NCI-H524 treated with DMSO at 0.1 percent for 48 hours (cell line): Measurements from ENCODE around the gene PLSCR1.

Experiments used
- DNase-seq: peaks from one replicate; lab custom pipeline; 2025; lab: John Stamatoyannopoulos, UW

Gene PLSCR1

DNA sequence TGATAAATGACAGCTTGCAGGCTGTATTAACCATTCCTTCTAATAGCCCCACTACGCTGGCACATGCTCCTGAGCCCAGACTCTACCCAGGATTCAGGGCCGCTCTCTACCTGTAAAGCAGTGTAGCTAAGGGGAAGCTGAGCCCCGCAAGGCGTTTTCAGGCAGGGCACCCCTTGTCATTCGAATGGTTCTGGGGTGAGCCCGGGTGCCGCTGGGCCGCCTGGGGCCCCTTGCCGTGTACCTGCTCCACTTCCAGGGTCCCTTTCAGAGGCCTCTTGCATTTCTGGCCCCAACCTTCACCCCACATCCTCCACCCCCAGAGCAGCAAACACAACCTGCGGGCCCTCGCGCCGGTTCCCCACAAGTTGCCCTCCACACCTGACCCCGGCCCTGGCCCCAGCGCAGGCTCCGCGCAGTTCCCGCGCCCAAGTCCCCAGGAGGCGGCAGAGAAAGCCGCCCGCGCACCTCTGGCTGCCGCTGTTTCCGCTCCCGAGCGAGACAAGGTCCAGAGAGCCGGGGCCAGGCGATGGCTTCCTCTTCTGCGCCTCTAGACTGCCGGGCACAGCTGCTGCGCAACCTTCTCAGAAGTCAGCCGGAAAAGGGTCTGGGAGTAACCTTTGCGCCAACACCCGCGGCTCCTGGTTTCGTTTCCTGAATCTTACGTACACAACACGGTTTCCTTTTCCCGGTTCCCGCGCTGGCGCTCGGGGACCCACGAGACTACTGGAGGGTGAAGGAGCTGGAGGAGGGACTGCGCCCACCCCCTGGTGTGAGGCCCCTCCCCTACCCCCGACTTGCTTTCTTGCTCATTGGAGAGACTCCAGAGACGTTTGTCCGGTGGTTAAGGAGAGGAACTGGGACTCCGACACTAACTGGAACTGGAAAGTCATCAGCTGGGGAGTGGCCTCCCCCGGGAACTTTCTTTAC, at the start of gene PLSCR1:
Gene PLSCR1 (minus strand): TSS at position 606 of the 927 bp plus-strand sequence. CDS start 8,055 bp downstream, outside the sequence.
- peak; percentile 65 for DNase-seq

DNA sequence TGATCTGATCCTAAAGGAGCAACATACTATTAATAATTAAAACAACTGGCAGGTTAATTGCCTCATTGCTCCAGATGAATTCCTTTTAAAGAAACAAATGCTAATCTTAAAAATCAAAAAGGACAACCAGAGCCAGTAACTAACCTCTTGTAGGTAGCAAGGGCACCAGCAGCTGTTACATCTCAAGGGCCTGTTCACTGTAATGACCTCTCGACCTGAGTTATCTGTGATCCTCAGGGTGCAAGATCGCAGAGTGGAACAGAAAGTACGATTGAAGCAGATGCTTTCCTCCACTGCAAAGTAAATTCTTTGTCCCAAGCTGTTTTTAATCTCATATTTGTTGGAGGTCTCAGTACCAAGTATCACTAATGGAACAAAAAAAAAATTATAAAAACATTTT, 49.4 kb upstream of the PLSCR1 start:
- DNase-seq = peak; percentile 34

DNA sequence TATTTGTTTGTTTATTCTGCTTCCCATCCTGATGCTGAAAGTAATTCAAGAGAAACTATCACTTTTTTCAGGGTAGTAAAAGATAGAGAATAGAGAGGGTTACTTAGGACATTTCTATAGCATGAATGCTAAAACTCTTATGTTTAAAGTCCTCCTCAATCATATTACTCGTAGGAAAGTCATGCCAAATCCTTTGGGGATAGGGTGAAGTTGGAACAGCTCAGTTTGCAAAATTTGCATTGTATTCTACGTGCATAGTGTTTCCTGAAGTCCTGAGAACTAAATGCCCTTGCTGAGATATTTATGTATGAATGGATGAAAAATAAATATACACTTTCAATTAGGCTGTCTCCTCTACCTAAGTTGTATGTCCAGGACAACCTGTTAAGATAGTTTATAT, 46.1 kb upstream of the PLSCR1 start:
- DNase-seq = no peak

DNA sequence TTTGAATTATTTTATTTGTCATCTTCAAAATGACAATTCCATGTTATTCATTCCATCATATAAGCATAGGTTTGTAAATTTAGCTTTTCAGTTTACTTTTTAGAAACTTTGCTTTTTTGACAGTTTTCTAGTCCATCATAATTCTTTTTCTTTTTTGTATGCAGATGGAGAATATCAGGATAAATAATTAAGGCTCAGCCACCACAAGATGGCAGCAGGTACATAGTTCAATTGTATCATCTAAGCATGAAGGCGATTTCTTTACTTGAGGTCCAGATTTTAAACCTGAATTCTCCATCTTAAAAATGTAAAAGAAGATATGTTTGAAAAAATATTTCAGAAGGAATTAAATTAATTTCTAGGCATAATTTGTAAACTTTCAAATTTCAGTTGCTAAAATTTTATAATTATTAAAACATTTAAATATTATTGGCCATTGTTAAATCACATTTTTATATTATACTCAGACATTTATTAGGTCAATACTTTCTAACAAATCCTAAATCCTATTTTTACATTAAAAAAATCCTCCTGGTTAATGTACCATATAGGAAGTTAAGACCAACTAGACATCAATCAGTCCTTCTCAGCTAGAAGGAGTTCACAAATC, 45.6 kb upstream of the PLSCR1 start:
- peak; percentile 10 for DNase-seq

GRCh38 chr3:146585156-146585555, 40.7 kb upstream of the PLSCR1 start:
- no peak for DNase-seq

GRCh38 chr3:146581951-146582467, 37.6 kb upstream of the PLSCR1 start:
- DNase-seq = no peak

GRCh38 chr3:146581080-146581601, 36.7 kb upstream of the PLSCR1 start:
- no peak for DNase-seq

DNA sequence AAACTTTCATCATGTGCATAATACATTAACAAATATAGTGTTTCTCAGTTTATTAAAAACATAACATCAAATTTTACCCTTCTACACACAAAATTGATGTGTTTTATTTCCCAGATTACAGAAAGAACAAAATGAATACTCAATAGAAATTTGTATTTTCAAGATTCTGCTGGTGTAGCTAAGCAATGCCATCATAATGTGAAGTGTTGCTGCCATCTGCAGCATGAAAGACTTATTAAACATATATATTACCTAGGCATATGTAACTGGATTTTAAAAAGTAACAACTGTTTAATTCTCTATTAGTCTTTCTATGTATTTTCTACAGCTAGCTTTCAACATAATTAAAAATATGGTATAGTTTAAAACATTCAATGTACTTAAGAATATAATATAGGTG, 33.3 kb upstream of the PLSCR1 start:
- peak; percentile 19 for DNase-seq

DNA sequence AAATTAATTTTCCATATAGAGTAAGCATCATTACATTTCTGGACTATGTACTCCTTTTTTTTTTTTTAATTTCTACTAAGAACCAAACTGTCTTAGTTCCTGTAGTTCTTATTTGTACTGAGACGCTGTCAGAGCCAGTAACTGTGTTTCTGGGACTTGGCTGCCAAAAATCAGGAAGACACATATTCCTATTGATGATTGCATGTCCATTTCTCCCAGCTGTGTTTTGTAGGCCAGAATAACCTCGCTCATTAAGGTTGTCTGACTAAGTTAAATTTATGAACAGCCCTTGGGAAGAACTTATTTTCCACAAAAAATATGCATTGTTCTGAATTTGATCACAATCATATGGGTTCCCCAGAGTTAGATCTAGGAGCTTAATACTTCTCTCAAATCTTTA, 31.2 kb upstream of the PLSCR1 start:
- DNase-seq = no peak

DNA sequence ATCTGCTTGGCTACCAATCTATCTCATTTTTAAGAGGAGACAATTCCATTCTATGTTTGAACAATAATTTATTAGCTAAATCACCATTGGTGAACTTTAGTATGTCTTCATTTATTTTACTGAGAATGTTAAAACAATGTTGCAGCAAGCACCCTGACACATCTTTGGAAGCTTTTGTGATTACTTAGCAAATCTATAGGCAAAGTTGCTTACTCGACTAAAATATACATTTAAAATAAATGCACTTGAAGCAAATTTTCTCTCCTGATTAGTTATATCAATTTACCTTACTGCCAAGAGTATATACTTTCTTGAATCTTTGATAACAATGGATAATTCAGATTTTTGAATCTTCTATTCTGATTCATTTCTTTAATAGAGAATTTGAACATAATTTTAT, 29.8 kb upstream of the PLSCR1 start:
- DNase-seq = no peak

DNA sequence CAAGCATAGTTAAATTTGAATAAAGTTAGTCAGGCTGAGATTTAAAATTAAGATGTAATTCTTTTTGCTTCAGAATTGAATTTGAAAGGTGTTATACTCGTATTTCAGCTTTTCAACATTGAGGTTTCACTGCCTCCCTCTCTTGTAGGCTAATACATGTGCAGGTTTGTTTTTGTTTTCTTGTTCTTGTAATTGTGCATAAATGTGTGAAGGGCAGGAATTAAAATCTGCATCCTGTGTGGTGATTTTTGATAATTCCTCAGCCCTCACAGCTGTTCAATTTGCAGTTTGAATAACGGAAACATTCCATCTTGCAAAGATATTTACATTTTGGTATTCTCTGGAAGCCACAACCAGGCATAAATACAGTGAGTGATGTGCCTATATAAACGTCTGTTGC, 24.9 kb upstream of the PLSCR1 start:
- no peak for DNase-seq

DNA sequence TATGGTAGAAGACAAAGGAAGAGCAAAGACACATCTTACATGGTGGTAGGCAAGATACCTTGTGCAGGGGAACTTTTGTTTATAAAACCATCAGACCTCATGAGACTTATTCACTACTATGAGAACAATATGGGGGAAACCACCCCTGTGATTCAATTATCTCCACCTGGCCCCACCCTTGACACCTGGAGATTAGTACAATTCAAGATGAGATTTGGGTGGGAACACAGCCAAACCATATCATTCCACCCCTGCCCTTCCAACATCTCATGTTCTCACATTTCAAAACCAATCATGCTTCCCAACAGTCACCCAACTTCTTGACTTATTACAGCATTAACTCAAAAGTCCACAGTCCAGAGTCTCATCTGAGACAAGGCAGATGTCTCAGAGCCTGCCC, 21.7 kb upstream of the PLSCR1 start:
- no peak for DNase-seq

GRCh38 chr3:146561879-146562278, 17.5 kb upstream of the PLSCR1 start:
- DNase-seq = no peak

GRCh38 chr3:146561463-146561862, 17.1 kb upstream of the PLSCR1 start:
- no peak for DNase-seq

DNA sequence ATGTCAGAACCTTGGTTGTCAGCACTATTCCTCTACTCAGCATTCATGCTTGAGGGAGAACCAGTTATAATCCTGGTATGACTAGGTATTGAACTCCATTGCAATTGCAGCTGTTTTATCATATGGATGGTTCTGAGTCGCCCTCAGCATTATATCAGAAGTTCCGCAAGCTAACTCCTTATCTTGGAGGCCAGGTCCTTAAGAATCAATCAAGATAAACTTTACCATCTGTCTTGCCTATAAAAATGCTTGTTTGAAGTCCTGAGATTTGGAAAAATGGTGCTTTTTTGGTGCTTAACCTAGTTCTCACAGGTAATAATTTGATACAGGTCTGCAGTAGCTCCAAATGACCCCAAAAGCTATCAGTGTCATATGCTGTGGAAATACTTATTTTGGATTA, 16.3 kb upstream of the PLSCR1 start:
- no peak for DNase-seq

- no peak for DNase-seq
Observed at GRCh38 chr3:146559388-146559787, 15.0 kb upstream of the PLSCR1 start.

GRCh38 chr3:146558781-146559180, 14.4 kb upstream of the PLSCR1 start:
- no peak for DNase-seq

DNA sequence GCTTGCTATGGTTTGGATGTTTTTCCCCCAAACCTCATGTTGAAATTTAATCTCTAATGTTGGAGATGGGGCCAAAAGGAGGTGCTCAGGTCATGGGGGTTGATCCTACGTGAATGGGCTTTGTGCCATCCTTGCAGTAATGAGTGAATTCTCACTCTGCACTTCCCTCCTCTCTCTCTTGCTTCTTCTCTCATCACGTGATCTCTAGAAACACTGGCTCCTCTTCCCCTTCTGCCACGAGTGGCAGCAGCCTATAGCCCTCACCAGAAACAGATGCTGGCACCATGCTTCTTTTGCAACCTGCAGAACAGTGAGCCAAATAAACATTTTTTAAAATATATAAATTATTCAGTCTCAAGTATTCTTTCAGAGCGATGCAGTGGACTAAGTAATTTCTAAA, 13.3 kb upstream of the PLSCR1 start:
- DNase-seq = no peak

DNA sequence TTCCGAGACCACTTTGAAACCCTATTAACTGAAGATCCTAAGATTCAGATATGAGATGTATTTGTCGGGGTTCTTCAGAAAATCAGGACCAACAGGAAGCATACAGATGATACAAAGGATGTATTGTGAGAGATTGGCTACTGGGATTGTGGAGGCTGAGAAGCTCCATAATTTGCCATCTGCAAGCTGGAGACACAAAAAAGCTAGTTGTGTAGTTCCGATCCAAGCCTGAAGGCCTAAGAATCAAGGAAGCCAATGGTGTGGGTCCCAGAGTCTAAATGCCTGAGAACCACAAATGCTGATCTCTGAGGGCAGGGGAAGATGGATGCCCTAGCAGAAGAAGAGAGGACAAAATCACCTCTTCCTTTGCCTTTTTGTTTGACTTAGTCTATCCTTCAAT, 10.9 kb upstream of the PLSCR1 start:
- no peak for DNase-seq

- DNase-seq = no peak
Observed at GRCh38 chr3:146554151-146554760, 9.8 kb upstream of the PLSCR1 start.

DNA sequence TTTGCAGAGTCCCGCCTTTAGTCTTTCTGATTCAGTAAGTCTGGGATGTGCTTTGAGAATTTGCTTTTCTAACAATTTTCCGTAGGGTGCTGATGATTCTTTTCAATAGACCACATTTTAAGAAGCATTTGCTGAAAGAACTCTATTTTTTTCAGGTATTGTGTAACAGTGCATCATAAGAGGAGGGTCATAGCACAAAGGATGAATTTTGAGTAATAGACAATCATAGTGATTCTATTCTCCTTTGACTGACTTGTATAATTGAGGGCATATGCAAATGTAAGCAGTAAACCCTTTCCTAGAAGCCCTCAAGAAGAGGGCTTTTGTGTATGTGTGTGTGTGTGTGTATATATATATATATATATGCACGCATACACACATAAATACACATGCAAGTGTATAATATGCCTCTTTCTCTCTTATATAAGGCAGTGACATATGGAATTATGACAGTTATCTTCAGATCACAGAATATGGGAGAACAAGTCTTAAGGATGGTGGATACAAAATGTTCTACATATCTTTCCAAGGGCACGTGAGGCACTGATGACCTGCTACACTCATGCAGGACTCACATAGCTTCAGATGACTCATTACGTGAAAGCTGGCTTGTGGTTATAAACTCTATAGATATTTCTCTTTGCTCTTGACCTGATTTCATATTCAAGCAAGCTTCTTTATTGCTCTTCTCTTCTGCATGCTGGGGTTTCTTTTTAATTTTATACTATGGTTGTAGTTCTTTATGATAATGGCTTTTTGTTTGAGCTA, 6.5 kb upstream of the PLSCR1 start:
- DNase-seq = no peak
